ENCODE data around the gene ZNF23. TPM values are rescaled to one million over a fixed set of nuclear protein-coding genes. Genes with fewer than 3 reads are reported as not detected.

The ZNF23 gene
- polyA plus RNA-seq, 3 donors from 2014 or later, result 4.3 to 8.1 (median 5.4) TPM

Other genes with a start within 250 kb of the ZNF23 start
- gene HYDIN, start 231.5 kb downstream of the ZNF23 start, polyA plus RNA-seq, result under 1 TPM in 2 of 3 donors, not detected in 1; 0.24 to 0.26 TPM
- 10 to 100 TPM; 18.6 to 42.9 (median 19.0) TPM for gene CMTR2, start 172.8 kb downstream of the ZNF23 start, polyA plus RNA-seq
- gene CALB2, start 103.5 kb downstream of the ZNF23 start, polyA plus RNA-seq, result not detected
- not detected for gene TLE7, start 20.2 kb downstream of the ZNF23 start, polyA plus RNA-seq
- 1 to 10 TPM in 2 of 3 donors, under 1 TPM in 1; 0.21 to 3.4 (median 1.2) TPM for gene ZNF19, start 27.1 kb upstream of the ZNF23 start, polyA plus RNA-seq
- gene CHST4, start 64.2 kb upstream of the ZNF23 start, polyA plus RNA-seq, result not detected
- gene TAT, start 114.8 kb upstream of the ZNF23 start, polyA plus RNA-seq, result under 1 TPM in 1 of 3 donors, not detected in 2; 0.10 TPM
- gene MARVELD3, start 163.9 kb upstream of the ZNF23 start, polyA plus RNA-seq, result not detected

All from immature natural killer cell (primary cell).